ENCODE measurements around the gene CACNA2D4.

- TF ChIP-seq CTCF (IDR thresholded peaks at IDR 0.05; ENCODE audit: low read depth, low read length) = no peak
- TF ChIP-seq EZH2phosphoT487 (IDR thresholded peaks at IDR 0.05; ENCODE audit: low read depth) = no peak
Observed at GRCh38 chr12:1809591-1810190, 108.8 kb downstream of the CACNA2D4 start.
